Urinary bladder (tissue), 4 donors: ENCODE measurements around the gene LOXHD1. TPM values are rescaled to one million over a fixed set of nuclear protein-coding genes. Genes with fewer than 3 reads are reported as not detected.

Experiments used
- DNase-seq: peaks from one replicate; pipeline ENCODE4 v3.0.0-alpha.2; 2015; ENCODE audit errors: extremely low spot score
- H3K27ac ChIP-seq: one replicate; pipeline ENCODE4 v1.5.1; 2013; ENCODE audit warnings: low read depth, mild to moderate bottlenecking, moderate library complexity
- H3K36me3 ChIP-seq: one replicate; pipeline ENCODE4 v1.6.1; 2013; ENCODE audit warnings: mild to moderate bottlenecking, moderate library complexity; ENCODE audit not compliant: insufficient read depth
- H3K4me1 ChIP-seq: one replicate; pipeline ENCODE4 v1.6.1; 2013; ENCODE audit warnings: mild to moderate bottlenecking, moderate library complexity; ENCODE audit not compliant: insufficient read depth
- H3K4me3 ChIP-seq: one replicate; pipeline ENCODE4 v1.5.1; 2013; ENCODE audit warnings: low read depth, low read length
- WGBS: extraction: QIAGEN DNeasy Blood & Tissue Kit; methylation state at CpG from one replicate; pipeline ENCODE4 v1.1.7; 2013; 5-methylcytosine and 5-hydroxymethylcytosine counted together
- polyA plus RNA-seq: library from polyadenylated mRNA; stranded (reverse); fragments of 200-250 nt; gene quantifications from one replicate; pipeline ENCODE4 v1.2.3, GENCODE V29; 2013
- total RNA-seq: library from RNA; depleted of rRNA; stranded (reverse); fragments of >200 nt; gene quantifications from one replicate; pipeline ENCODE4 v1.2.3, GENCODE V29; 2014
- donor health status: healthy with polysubstance abuse.
- donor health status: healthy.

LOXHD1 gene
- total and polyA plus RNA-seq, 2 donors, result 0.11 to 1.2 TPM

GRCh38 chr18:46628206-46628605 lies 28.8 kb downstream of the LOXHD1 start:
- no peaks in the 10 kb centered on the region for H3K36me3 ChIP-seq
- WGBS, result 66% methylated on average over 5 of the region's 5 CpGs
- H3K4me3 ChIP-seq, result no peak overlapping the region
- no peak overlapping the region for H3K27ac ChIP-seq
- no peak for DNase-seq
- no peaks in the 10 kb centered on the region for H3K4me1 ChIP-seq

GRCh38 chr18:46627136-46627535 lies 29.9 kb downstream of the LOXHD1 start:
- 57% methylated on average over 2 of the region's 2 CpGs for WGBS
- Histone ChIP-seq H3K4me1 (no peaks in the 10 kb centered on the region), H3K27ac (no peak overlapping the region), H3K36me3 (no peaks in the 10 kb centered on the region), H3K4me3 (no peak overlapping the region)
- no peak for DNase-seq

GRCh38 chr18:46625069-46625468 lies 32.0 kb downstream of the LOXHD1 start:
- 88% methylated on average over 5 of the region's 5 CpGs for WGBS
- no peak overlapping the region for H3K4me3 ChIP-seq
- H3K36me3 ChIP-seq, result no peaks in the 10 kb centered on the region
- DNase-seq, result no peak
- no peaks in the 10 kb centered on the region for H3K4me1 ChIP-seq
- H3K27ac ChIP-seq, result no peak overlapping the region

GRCh38 chr18:46624127-46624526 lies 32.9 kb downstream of the LOXHD1 start:
- no peaks in the 10 kb centered on the region for H3K36me3 ChIP-seq
- no peaks in the 10 kb centered on the region for H3K4me1 ChIP-seq
- no peak for DNase-seq
- no peak overlapping the region for H3K4me3 ChIP-seq
- H3K27ac ChIP-seq, result no peak overlapping the region
- 53% methylated on average over 11 of the region's 11 CpGs for WGBS

- Histone ChIP-seq H3K4me1 (no peaks in the 10 kb centered on the region), H3K27ac (no peak overlapping the region), H3K4me3 (no peak overlapping the region), H3K36me3 (no peaks in the 10 kb centered on the region)
- 29% methylated on average over 10 of the region's 10 CpGs for WGBS
- no peak for DNase-seq
These were observed 33.5 kb downstream of the LOXHD1 start for GRCh38 chr18:46623541-46623940.

GRCh38 chr18:46622999-46623398 lies 34.0 kb downstream of the LOXHD1 start:
- Histone ChIP-seq H3K36me3 (no peaks in the 10 kb centered on the region), H3K4me1 (no peaks in the 10 kb centered on the region), H3K27ac (no peak overlapping the region), H3K4me3 (no peak overlapping the region)
- DNase-seq, result no peak
- 93% methylated on average over 3 of the region's 3 CpGs for WGBS

- no peaks in the 10 kb centered on the region for H3K36me3 ChIP-seq
- 96% methylated on average over 4 of the region's 4 CpGs for WGBS
- no peak overlapping the region for H3K4me3 ChIP-seq
- DNase-seq, result no peak
- H3K4me1 ChIP-seq, result no peaks in the 10 kb centered on the region
- H3K27ac ChIP-seq, result no peak overlapping the region
These were observed 34.6 kb downstream of the LOXHD1 start for GRCh38 chr18:46622451-46622850.

- WGBS, result 58% methylated on average over 2 of the region's 2 CpGs
These were observed 35.1 kb downstream of the LOXHD1 start for GRCh38 chr18:46621871-46622270.

GRCh38 chr18:46621111-46621766 lies 35.8 kb downstream of the LOXHD1 start:
- H3K27ac ChIP-seq, result no peak overlapping the region
- H3K4me3 ChIP-seq, result no peak overlapping the region
- DNase-seq, result no peak
- WGBS, result 65% methylated on average over 6 of the region's 6 CpGs
- no peaks in the 10 kb centered on the region for H3K36me3 ChIP-seq
- H3K4me1 ChIP-seq, result no peaks in the 10 kb centered on the region

More at GRCh38 chr18:46621871-46622270, 35.1 kb downstream of the LOXHD1 start:
- Histone ChIP-seq H3K36me3 (no peaks in the 10 kb centered on the region), H3K4me3 (no peak overlapping the region), H3K4me1 (no peaks in the 10 kb centered on the region), H3K27ac (no peak overlapping the region)
- DNase-seq, result no peak

- Histone ChIP-seq H3K4me1 (no peaks in the 10 kb centered on the region), H3K4me3 (no peak overlapping the region), H3K27ac (no peak overlapping the region), H3K36me3 (no peaks in the 10 kb centered on the region)
- no peak for DNase-seq
- 80% methylated on average over 3 of the region's 3 CpGs for WGBS
These were observed 37.5 kb downstream of the LOXHD1 start for GRCh38 chr18:46619559-46619958.

GRCh38 chr18:46615720-46616119 lies 41.3 kb downstream of the LOXHD1 start:
- no peak for DNase-seq
- no peak overlapping the region for H3K27ac ChIP-seq
- no peaks in the 10 kb centered on the region for H3K4me1 ChIP-seq
- H3K36me3 ChIP-seq, result no peaks in the 10 kb centered on the region
- no peak overlapping the region for H3K4me3 ChIP-seq

- Histone ChIP-seq H3K36me3 (no peaks in the 10 kb centered on the region), H3K27ac (no peak overlapping the region), H3K4me3 (no peak overlapping the region), H3K4me1 (no peaks in the 10 kb centered on the region)
- DNase-seq, result no peak
- 83% methylated on average over 2 of the region's 2 CpGs for WGBS
These were observed 48.0 kb downstream of the LOXHD1 start for GRCh38 chr18:46609048-46609447.

- Histone ChIP-seq H3K27ac (no peak overlapping the region), H3K4me3 (no peak overlapping the region), H3K36me3 (no peaks in the 10 kb centered on the region), H3K4me1 (no peaks in the 10 kb centered on the region)
- WGBS, result 53% methylated on average over 5 of the region's 5 CpGs
- no peak for DNase-seq
These were observed 49.1 kb downstream of the LOXHD1 start for GRCh38 chr18:46607926-46608325.

GRCh38 chr18:46601141-46601805 lies 55.7 kb downstream of the LOXHD1 start:
- Histone ChIP-seq H3K27ac (no peak overlapping the region), H3K36me3 (no peaks in the 10 kb centered on the region), H3K4me1 (no peaks in the 10 kb centered on the region), H3K4me3 (no peak overlapping the region)
- 71% methylated on average over 17 of the region's 17 CpGs for WGBS
- DNase-seq, result no peak
